CD4-positive, alpha-beta T cell (primary cell): ENCODE results near the gene CDH4. TPM values are rescaled to one million over a fixed set of nuclear protein-coding genes. Genes with fewer than 3 reads are reported as not detected.

Experiments used
- ATAC-seq: fragments of 200-7000 bp; cut with Tn5 transposase; one replicate; pipeline ENCODE4 v1.10.0; 2022; ENCODE audit warnings: mild to moderate bottlenecking; ENCODE audit not compliant: poor library complexity
- CTCF ChIA-PET: fragments of 350-600 bp; sonication (Branson Sonifier 250); formaldehyde crosslinking; loops from one replicate; lab custom pipeline; 2021; ENCODE audit warnings: antibody characterized with exemption, inconsistent platforms; lab: Charles Lee
- POLR2A ChIA-PET: fragments of 350-600 bp; sonication (Branson Sonifier 250); formaldehyde crosslinking; loops from one replicate; lab custom pipeline; 2021; ENCODE audit warnings: antibody characterized with exemption, inconsistent platforms; lab: Charles Lee
- DNase-seq, 14 experiments: peaks; one replicate each; pipeline ENCODE4 v3.0.0-alpha.2; 2013 to 2020; ENCODE audit warnings: mixed read lengths in 2 of 14
- H3K27ac ChIP-seq, 2 donors: one replicate each; pipeline versions ENCODE4 v1.5.1 to v1.7.0; 2013; ENCODE audit warnings: low read length in 2 of 2, low read depth in 1 of 2, mild to moderate bottlenecking in 1 of 2
- H3K27me3 ChIP-seq, 2 experiments: 1 replicate in 1 of 2; 2 replicates in 1 of 2; pipeline versions ENCODE4 v1.6.1 to v1.7.0; 2013; ENCODE audit warnings: low read length in 2 of 2, control low read depth in 1 of 2, mild to moderate bottlenecking in 1 of 2, moderate library complexity in 1 of 2; ENCODE audit not compliant: insufficient read depth in 2 of 2, control insufficient read depth in 1 of 2
- H3K36me3 ChIP-seq: one replicate; pipeline ENCODE4 v1.6.1; 2013; ENCODE audit warnings: low read length, control low read depth; ENCODE audit not compliant: insufficient read depth
- H3K4me1 ChIP-seq: one replicate; pipeline ENCODE4 v1.6.1; 2013; ENCODE audit warnings: low read length, control low read depth; ENCODE audit not compliant: insufficient read depth
- H3K4me3 ChIP-seq: one replicate; pipeline ENCODE4 v1.5.1; 2013; ENCODE audit warnings: mild to moderate bottlenecking, low read length, moderate library complexity
- H3K9me3 ChIP-seq, 2 experiments: 1 replicate in 1 of 2; 2 replicates in 1 of 2; pipeline versions ENCODE4 v1.6.1 to v1.7.0; 2013; ENCODE audit warnings: low read length in 2 of 2, mild to moderate bottlenecking in 2 of 2, control low read depth in 1 of 2, moderate library complexity in 1 of 2; ENCODE audit not compliant: control insufficient read depth in 1 of 2, insufficient read depth in 1 of 2
- H3K27ac Mint-ChIP-seq: one replicate; pipeline ENCODE4 v1.8.0; 2020; ENCODE audit warnings: mixed read lengths
- H3K27me3 Mint-ChIP-seq: one replicate; pipeline ENCODE4 v1.8.0; 2021; ENCODE audit warnings: mixed read lengths
- H3K36me3 Mint-ChIP-seq: one replicate; pipeline ENCODE4 v1.8.0; 2021; ENCODE audit warnings: low read depth, mixed read lengths
- H3K4me1 Mint-ChIP-seq: one replicate; pipeline ENCODE4 v1.8.0; 2021; ENCODE audit warnings: low read depth, mixed read lengths
- H3K4me3 Mint-ChIP-seq: one replicate; pipeline ENCODE4 v1.8.0; 2020; ENCODE audit warnings: mild to moderate bottlenecking, mixed read lengths
- H3K9me3 Mint-ChIP-seq: one replicate; pipeline ENCODE4 v1.8.0; 2020; ENCODE audit warnings: mixed read lengths
- intact Hi-C, 2 experiments: fragments of 100-400 bp; cut with DNase I in 1 of 2; cut with micrococcal nuclease in 1 of 2; formaldehyde crosslinking; loops; one replicate each; pipeline versions ENCODE4 v1.15.1 to v1.9.0; 2023 to 2025; cut with DNase I, micrococcal nuclease
- total RNA-seq, 174 experiments: library from RNA in 2 of 174; stranded (reverse) in 2 of 174; gene quantifications; one replicate each; pipeline ENCODE4 v1.2.3 and lab custom pipeline; 2021 to 2026
- TF ChIP-seq, protein P1 (sequence below): fragments of 200-600 bp; IDR thresholded peaks from one replicate; pipeline ENCODE4 v1.8.0; 2022; ENCODE audit warnings: antibody characterized with exemption, mild to moderate bottlenecking

The CDH4 gene
- total RNA-seq, 2 experiments from 2014 or later, result 0.11 TPM

DNA sequence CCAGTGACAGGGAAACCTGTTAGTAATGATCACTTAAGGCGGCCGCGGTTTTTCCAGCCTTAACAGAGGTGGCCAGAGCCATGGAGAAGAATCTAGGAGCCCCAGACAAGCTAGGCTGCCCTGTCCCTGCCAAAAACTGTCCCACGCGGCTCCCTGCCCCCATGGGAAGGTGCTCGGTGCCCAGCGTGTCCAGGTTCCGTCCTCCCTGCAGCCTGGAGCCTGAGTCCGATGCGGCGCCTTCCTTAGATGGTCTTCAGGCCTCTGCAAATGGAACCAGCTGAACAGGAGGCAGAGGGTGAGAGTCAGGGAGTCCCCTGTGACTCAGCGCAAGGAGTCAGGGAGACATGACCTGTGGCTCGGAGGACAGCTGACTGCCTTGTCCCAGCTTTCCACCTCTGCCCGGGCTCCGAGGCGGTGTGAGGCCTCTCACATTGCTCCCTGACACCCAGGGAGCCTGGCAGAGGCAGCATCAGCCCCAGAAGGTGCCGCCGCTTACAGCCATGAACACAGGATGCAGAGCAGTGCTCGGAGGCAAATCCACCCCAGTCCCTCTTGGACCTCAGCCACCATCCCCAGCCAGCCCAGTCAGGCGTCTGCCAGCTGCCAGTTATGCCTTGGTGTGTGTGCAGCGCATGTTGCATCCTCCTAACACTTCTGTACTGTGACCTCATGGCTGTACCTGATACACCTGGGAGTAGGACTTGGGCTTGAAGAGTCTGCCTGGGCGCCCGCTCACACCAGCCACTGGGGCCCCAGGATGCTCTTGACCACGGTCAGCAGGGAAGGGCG lies 377.7 kb downstream of the CDH4 start:
- Mint-ChIP-seq H3K9me3 (no peaks in the 10 kb centered on the region), H3K27me3 (no peaks in the 10 kb centered on the region), H3K27ac (no peak overlapping the region), H3K36me3 (no peaks in the 10 kb centered on the region), H3K4me1 (no peaks in the 10 kb centered on the region), H3K4me3 (no peak overlapping the region)
- ATAC-seq (no peak), DNase-seq (no peak)
- Histone ChIP-seq H3K36me3 (no peaks in the 10 kb centered on the region), H3K27ac (no peak overlapping the region), H3K4me3 (no peak overlapping the region), H3K9me3 (peaks cover 0 to 27% of the 10 kb centered on the region in 2 experiments), H3K4me1 (no peaks in the 10 kb centered on the region), H3K27me3 (no peaks in the 10 kb centered on the region)
- intact Hi-C loops, result no loop called here
- POLR2A ChIA-PET, result no interaction called here
- CTCF ChIA-PET, result no interaction called here
- TF ChIP-seq, protein P1, sequence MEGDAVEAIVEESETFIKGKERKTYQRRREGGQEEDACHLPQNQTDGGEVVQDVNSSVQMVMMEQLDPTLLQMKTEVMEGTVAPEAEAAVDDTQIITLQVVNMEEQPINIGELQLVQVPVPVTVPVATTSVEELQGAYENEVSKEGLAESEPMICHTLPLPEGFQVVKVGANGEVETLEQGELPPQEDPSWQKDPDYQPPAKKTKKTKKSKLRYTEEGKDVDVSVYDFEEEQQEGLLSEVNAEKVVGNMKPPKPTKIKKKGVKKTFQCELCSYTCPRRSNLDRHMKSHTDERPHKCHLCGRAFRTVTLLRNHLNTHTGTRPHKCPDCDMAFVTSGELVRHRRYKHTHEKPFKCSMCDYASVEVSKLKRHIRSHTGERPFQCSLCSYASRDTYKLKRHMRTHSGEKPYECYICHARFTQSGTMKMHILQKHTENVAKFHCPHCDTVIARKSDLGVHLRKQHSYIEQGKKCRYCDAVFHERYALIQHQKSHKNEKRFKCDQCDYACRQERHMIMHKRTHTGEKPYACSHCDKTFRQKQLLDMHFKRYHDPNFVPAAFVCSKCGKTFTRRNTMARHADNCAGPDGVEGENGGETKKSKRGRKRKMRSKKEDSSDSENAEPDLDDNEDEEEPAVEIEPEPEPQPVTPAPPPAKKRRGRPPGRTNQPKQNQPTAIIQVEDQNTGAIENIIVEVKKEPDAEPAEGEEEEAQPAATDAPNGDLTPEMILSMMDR, result no peak

DNA sequence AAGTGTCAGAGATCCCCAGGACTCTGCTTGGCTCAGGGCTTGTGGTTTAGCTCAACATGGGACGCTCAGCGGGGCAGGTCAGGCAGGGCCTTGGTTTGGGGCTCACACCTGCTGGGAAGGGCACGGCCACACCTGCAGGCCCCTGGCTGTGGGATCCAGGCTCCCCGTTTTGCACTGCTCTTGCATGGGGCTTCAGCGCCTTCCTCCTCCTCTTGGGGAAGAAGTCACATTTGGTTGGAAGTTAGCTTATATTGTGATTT lies 378.3 kb downstream of the CDH4 start:
- ATAC-seq, result no peak
- ChIA-PET POLR2A (no interaction called here), CTCF (no interaction called here)
- TF ChIP-seq, protein P1, result no peak
- Histone ChIP-seq H3K36me3 (no peaks in the 10 kb centered on the region), H3K9me3 (peaks cover 0 to 30% of the 10 kb centered on the region in 2 experiments), H3K4me1 (no peaks in the 10 kb centered on the region), H3K27me3 (no peaks in the 10 kb centered on the region), H3K4me3 (no peak overlapping the region), H3K27ac (no peak overlapping the region)
- Mint-ChIP-seq H3K4me1 (no peaks in the 10 kb centered on the region), H3K27me3 (no peaks in the 10 kb centered on the region), H3K27ac (no peak overlapping the region), H3K9me3 (no peaks in the 10 kb centered on the region), H3K4me3 (no peak overlapping the region), H3K36me3 (no peaks in the 10 kb centered on the region)
- no peak for DNase-seq
- intact Hi-C loops, result no loop called here

DNA sequence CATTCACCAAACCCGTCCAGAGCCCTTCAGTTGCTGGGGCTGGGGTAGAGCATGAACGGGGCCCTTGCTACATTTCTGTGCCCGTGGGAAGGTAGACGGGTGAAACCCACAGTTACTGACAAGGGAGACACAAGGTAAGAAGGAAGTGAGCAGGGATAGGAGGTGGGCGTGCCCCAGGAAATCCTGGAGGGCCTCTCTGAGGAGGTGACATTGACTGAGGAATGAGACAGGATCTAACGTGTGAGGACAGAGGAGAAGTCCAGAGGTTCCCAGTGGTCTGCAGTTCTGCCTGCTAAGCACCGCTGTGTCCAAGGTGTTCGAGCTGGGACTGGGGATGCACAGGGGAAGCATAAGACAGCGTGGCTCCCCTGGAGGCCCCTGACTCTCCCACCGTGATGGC lies 378.8 kb downstream of the CDH4 start:
- Mint-ChIP-seq H3K36me3 (no peaks in the 10 kb centered on the region), H3K4me3 (no peak overlapping the region), H3K27ac (no peak overlapping the region), H3K4me1 (no peaks in the 10 kb centered on the region), H3K27me3 (no peaks in the 10 kb centered on the region), H3K9me3 (no peaks in the 10 kb centered on the region)
- Histone ChIP-seq H3K27me3 (no peaks in the 10 kb centered on the region), H3K4me1 (no peaks in the 10 kb centered on the region), H3K9me3 (peaks cover 0 to 34% of the 10 kb centered on the region in 2 experiments), H3K36me3 (no peaks in the 10 kb centered on the region), H3K4me3 (no peak overlapping the region), H3K27ac (no peak overlapping the region)
- intact Hi-C loops, result no loop called here
- ChIA-PET CTCF (no interaction called here), POLR2A (no interaction called here)
- ATAC-seq (no peak), DNase-seq (no peak)
- TF ChIP-seq, protein P1, result no peak
